AG09309 (cell line): Measurements from ENCODE around the gene ENTPD3.

Experiments
- DNase-seq: peaks from one replicate; pipeline ENCODE4 v3.0.0-alpha.2; 2010; ENCODE audit warnings: low read depth
- H3K4me3 ChIP-seq: 2 replicates; pipeline ENCODE4 v1.5.1; 2011; ENCODE audit warnings: mild to moderate bottlenecking, low read depth, low read length, moderate library complexity; ENCODE audit not compliant: control insufficient read depth
- CTCF ChIP-seq: IDR thresholded peaks from 2 replicates; pipeline ENCODE4 v1.5.1; 2011; ENCODE audit warnings: mild to moderate bottlenecking, low read depth, low read length, inconsistent platforms; ENCODE audit not compliant: insufficient read depth, control insufficient read depth; ENCODE audit errors: missing control alignments

The ENTPD3 gene

GRCh38 chr3:40463579-40463978 is 76.6 kb downstream of the ENTPD3 start:
- no peak for DNase-seq
- no peak overlapping the region for H3K4me3 ChIP-seq
- TF ChIP-seq CTCF = no peak

- H3K4me3 ChIP-seq = no peak overlapping the region
- no peak for TF ChIP-seq CTCF
- DNase-seq = no peak
These were observed 77.5 kb downstream of the ENTPD3 start for GRCh38 chr3:40464339-40465110.

- no peak for TF ChIP-seq CTCF
- no peak for DNase-seq
These were observed 78.1 kb downstream of the ENTPD3 start for GRCh38 chr3:40465111-40465407.

GRCh38 chr3:40465456-40465855 is 78.5 kb downstream of the ENTPD3 start:
- no peak overlapping the region for H3K4me3 ChIP-seq
- TF ChIP-seq CTCF = no peak
- no peak for DNase-seq

More at GRCh38 chr3:40465111-40465407, 78.1 kb downstream of the ENTPD3 start:
- H3K4me3 ChIP-seq = no peak overlapping the region

GRCh38 chr3:40468018-40468417 is 81.0 kb downstream of the ENTPD3 start:
- TF ChIP-seq CTCF = no peak
- no peak for DNase-seq
- no peak overlapping the region for H3K4me3 ChIP-seq

GRCh38 chr3:40470701-40471100 is 83.7 kb downstream of the ENTPD3 start:
- H3K4me3 ChIP-seq = no peak overlapping the region
- no peak for DNase-seq
- TF ChIP-seq CTCF = no peak
